Keratinocyte (primary cell): ENCODE results near the gene PGLYRP4.

Experiments used
- CTCF ChIP-seq, 3 experiments: IDR thresholded peaks in 1 of 3; conservative IDR thresholded peaks in 1 of 3; optimal IDR thresholded peaks in 1 of 3; 2 replicates in 2 of 3; 3 replicates in 1 of 3; pipeline versions ENCODE3 to v1.5.1; 2011; ENCODE audit warnings: low read length in 3 of 3, mild to moderate bottlenecking in 3 of 3, moderate library complexity in 2 of 3, control low read depth in 1 of 3, inconsistent platforms in 1 of 3; ENCODE audit not compliant: insufficient read depth in 2 of 3; ENCODE audit errors: extremely low read depth in 1 of 3
- EZH2 ChIP-seq: IDR thresholded peaks from one replicate; pipeline ENCODE4 v1.6.1; 2012; ENCODE audit warnings: inconsistent platforms, mild to moderate bottlenecking, low read length, moderate library complexity

DNA sequence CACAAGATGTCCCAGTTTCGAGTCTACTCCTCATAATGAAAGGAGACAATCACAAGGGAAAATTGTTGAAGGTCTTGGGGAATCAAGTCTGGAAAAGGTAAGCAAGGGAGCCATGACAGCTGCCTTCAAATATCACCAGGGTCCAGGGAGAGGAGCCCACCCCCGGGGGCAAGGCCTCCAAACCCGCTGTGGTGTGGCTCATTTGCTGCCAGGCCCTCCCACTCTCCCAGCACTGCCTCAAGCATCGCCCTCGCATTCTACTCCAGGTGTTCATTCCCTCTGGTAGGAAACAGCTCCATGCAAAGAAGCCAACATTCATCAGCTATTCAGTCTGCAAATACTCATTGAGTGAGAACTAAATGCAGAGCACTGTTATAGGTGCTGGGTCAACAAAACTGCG is 17.6 kb upstream of the PGLYRP4 start:
- TF ChIP-seq CTCF (optimal IDR thresholded peaks at IDR 0.05 in 1 of 3, IDR thresholded peaks at IDR 0.05 in 1 of 3, conservative IDR thresholded peaks at IDR 0.05 in 1 of 3; ENCODE audit: extremely low read depth in 1 of 3, insufficient read depth in 2 of 3, low read length in 3 of 3) (no peak), EZH2 (no peak)
